GM18907 (cell line): ENCODE measurements around the gene DOCK10.

Experiments used
- ATAC-seq: cut with Tn5 transposase; IDR thresholded peaks from one replicate; pipeline ENCODE4 v1.9.1; 2021; ENCODE audit warnings: mild to moderate bottlenecking, moderate library complexity; ENCODE audit not compliant: unreplicated experiment

The DOCK10 gene

GRCh38 chr2:224885836-224886547 lies 156.3 kb downstream of the DOCK10 start:
- peak; percentile 82 for ATAC-seq

- no peak for ATAC-seq
Measured at GRCh38 chr2:224885291-224885690, 157.0 kb downstream of the DOCK10 start.

GRCh38 chr2:224884188-224884587 lies 158.1 kb downstream of the DOCK10 start:
- no peak for ATAC-seq

GRCh38 chr2:224883700-224884099 lies 158.6 kb downstream of the DOCK10 start:
- no peak for ATAC-seq

GRCh38 chr2:224883172-224883516 lies 159.1 kb downstream of the DOCK10 start:
- no peak for ATAC-seq

GRCh38 chr2:224882291-224883171 lies 159.7 kb downstream of the DOCK10 start:
- peak; percentile 37 for ATAC-seq

GRCh38 chr2:224881846-224882245 lies 160.4 kb downstream of the DOCK10 start:
- no peak for ATAC-seq

- ATAC-seq = no peak
Measured at GRCh38 chr2:224876522-224876921, 165.7 kb downstream of the DOCK10 start.

- ATAC-seq = peak; percentile 83
Measured at GRCh38 chr2:224875841-224876240, 166.4 kb downstream of the DOCK10 start.

GRCh38 chr2:224875153-224875552 lies 167.1 kb downstream of the DOCK10 start:
- ATAC-seq = no peak

GRCh38 chr2:224871813-224872212 lies 170.5 kb downstream of the DOCK10 start:
- ATAC-seq = no peak

- ATAC-seq = no peak
Measured at GRCh38 chr2:224870341-224870740, 171.9 kb downstream of the DOCK10 start.

- no peak for ATAC-seq
Measured at GRCh38 chr2:224869601-224870233, 172.6 kb downstream of the DOCK10 start.

GRCh38 chr2:224865016-224865415 lies 177.3 kb downstream of the DOCK10 start:
- no peak for ATAC-seq

- ATAC-seq = no peak
Measured at GRCh38 chr2:224861266-224861665, 181.0 kb downstream of the DOCK10 start.

- ATAC-seq = no peak
Measured at GRCh38 chr2:224860786-224861185, 181.5 kb downstream of the DOCK10 start.

GRCh38 chr2:224851811-224852210 lies 190.5 kb downstream of the DOCK10 start:
- ATAC-seq = no peak

GRCh38 chr2:224850081-224850480 lies 192.2 kb downstream of the DOCK10 start:
- ATAC-seq = no peak

- no peak for ATAC-seq
Measured at GRCh38 chr2:224849264-224849663, 193.0 kb downstream of the DOCK10 start.

- ATAC-seq = no peak
Measured at GRCh38 chr2:224847961-224848850, 194.1 kb downstream of the DOCK10 start.

GRCh38 chr2:224847381-224847780 lies 194.9 kb downstream of the DOCK10 start:
- no peak for ATAC-seq
